B cell (primary cell): Measurements from ENCODE around the gene NRN1.

Experiments
- EZH2 ChIP-seq: IDR thresholded peaks from 2 replicates; pipeline ENCODE4 v1.6.1; 2012; ENCODE audit warnings: borderline replicate concordance, low read depth, mild to moderate bottlenecking, moderate library complexity, low read length; ENCODE audit not compliant: insufficient read depth, poor library complexity, severe bottlenecking
- TF ChIP-seq, protein P1 (sequence below): fragments of 200-600 bp; IDR thresholded peaks from one replicate; pipeline ENCODE4 v1.8.0; 2022; ENCODE audit warnings: antibody characterized with exemption, mild to moderate bottlenecking

DNA sequence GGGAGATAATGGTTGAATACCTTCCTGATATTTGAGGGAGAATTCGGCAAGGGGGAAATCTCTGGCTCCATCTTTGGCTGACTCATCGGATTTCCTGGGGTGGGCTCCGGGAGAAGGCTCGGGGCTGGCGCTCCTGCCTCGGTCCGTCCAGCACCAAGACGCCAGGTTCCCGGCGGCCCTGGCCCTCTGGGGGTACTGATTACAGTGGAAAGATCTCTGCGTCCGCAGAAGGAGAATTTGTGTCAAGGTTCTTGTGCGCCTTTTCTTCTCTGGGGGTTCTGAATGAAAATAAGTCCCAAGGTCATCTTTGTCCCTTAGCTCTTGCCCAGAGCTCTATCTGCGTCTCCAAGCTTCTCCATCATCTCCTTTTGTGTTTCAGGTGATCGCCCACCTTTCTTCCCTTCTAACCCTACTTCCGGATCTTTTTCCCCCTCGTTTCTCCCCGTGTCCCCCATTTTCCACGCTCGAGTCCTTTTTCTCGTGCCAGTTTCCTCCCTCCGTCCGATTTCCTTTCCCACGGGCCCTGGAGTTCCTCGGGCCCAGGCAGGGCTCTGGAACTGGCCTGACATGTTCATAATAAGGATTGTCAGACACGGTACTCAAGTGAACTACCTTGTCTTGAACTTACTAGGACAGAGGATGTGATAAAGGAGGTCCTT, 11.6 kb downstream of the NRN1 start:
- TF ChIP-seq, protein P1, sequence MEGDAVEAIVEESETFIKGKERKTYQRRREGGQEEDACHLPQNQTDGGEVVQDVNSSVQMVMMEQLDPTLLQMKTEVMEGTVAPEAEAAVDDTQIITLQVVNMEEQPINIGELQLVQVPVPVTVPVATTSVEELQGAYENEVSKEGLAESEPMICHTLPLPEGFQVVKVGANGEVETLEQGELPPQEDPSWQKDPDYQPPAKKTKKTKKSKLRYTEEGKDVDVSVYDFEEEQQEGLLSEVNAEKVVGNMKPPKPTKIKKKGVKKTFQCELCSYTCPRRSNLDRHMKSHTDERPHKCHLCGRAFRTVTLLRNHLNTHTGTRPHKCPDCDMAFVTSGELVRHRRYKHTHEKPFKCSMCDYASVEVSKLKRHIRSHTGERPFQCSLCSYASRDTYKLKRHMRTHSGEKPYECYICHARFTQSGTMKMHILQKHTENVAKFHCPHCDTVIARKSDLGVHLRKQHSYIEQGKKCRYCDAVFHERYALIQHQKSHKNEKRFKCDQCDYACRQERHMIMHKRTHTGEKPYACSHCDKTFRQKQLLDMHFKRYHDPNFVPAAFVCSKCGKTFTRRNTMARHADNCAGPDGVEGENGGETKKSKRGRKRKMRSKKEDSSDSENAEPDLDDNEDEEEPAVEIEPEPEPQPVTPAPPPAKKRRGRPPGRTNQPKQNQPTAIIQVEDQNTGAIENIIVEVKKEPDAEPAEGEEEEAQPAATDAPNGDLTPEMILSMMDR, result no peak
- TF ChIP-seq EZH2, result no peak
